VCaP (cell line): ENCODE measurements around the gene NTN1.

Experiments
- H3K27ac ChIP-seq: fragments of 450-650 bp; 2 replicates; pipeline ENCODE4 v1.5.1; 2017
- CTCF ChIP-seq: fragments of 450-650 bp; conservative IDR thresholded peaks from 2 replicates; pipeline ENCODE4 v1.5.1; 2017; ENCODE audit warnings: mild to moderate bottlenecking, moderate library complexity

The NTN1 gene

DNA sequence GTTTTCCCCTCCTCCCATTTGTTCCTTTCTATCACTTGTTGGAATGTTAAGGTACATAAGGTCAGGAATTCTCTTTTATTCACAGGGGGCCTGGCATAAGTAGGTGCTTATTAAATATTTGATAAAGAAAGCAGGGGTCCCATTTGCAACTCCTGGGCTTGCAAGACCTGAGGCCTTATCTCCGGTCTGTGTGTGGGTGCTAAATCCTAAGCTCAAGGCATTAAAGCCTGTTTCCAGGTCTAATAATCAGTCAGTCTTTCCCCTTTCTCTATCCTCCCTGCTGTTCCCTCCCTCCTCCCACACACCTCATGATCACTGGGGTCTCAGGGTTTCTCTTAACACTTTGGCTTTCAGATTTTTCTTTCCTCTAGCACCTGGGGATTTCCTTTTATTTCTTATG, 17.1 kb downstream of the NTN1 start:
- TF ChIP-seq CTCF = no peak

GRCh38 chr17:9044772-9045463, 23.6 kb downstream of the NTN1 start:
- no peak for TF ChIP-seq CTCF
- H3K27ac ChIP-seq = no peak overlapping the region

More for the DNA sequence above, 17.1 kb downstream of the NTN1 start:
- H3K27ac ChIP-seq = no peak overlapping the region

- no peak for TF ChIP-seq CTCF
- no peak overlapping the region for H3K27ac ChIP-seq
These were observed 29.6 kb downstream of the NTN1 start for GRCh38 chr17:9050801-9051401.

DNA sequence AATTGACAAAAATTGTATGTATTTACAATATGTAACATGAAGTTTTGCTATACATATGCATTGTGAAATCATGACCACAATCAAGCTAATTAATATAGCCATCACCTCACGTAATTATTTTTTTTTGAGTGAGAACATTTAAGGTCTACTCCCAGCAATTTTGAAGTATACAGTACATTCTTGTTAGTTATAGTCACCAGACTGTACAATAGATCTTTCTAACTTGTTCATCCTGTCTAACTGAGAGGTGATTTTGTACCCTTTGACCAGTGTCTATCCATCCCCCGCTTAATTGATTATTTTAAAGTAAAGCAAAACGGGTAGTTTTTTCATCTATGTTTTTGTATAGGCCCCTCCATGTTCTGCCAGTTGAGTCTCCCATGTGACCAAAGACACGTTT, 30.3 kb downstream of the NTN1 start:
- H3K27ac ChIP-seq = no peak overlapping the region
- no peak for TF ChIP-seq CTCF

- no peak overlapping the region for H3K27ac ChIP-seq
- no peak for TF ChIP-seq CTCF
These were observed 31.6 kb downstream of the NTN1 start for GRCh38 chr17:9052921-9053320.

DNA sequence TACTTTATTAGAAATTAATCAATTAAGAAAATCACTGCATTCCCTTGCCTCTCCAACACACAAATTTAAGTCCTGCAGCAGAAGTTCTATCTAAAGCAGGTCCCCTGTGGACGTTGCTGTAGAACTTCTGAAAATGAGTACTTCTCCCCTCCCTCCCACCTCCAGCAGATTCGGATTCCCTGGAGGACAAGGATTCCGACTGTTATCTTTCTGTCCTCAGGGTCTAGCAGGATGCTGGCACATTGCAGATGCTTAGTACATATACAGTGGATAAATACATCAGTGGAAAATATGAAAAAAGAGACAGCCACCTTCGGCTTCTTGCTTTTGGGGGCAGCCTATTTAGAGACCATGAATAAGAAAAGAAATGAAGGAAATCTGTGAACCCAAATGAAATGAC, 32.1 kb downstream of the NTN1 start:
- TF ChIP-seq CTCF = no peak
- H3K27ac ChIP-seq = no peak overlapping the region

DNA sequence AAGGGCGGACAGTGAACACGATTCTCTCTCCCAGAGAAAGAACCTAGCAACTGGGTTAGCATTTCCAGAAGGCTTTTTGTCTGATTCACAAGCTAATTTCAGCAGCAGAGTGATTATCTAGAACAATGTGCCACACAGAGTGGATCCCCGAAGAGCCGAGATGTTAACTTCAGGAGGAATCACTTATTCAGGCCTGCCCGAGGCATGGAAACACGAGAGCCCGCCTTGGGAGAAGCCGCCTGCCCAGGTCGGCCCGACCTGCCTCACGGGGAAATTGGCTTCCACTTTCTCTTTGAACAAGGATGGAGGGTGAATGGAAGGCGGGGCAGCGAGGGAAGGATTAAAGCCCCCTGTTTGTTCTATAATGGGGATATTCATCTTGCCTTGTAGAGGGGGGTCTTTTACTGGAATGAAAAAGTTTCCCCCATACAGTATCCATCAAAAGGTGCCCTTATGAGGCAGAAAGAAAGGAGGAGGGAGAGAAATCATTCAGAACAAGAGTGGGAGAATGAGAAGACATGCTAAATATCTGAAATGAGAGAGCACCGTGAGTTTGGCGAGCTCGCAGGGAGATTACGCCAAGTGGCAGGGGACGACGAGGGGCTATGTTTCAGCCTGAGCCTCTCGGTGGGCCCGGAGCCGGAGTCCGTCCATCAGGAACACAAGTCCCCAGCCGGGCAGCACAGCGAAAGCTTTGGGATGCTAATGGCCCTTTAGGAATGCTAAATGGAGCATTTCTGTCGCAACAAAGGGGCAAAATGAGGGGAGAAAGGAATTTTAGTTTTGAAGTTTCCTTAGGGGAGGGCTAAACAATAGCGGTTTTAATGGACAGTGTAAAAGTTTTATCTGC, 33.0 kb downstream of the NTN1 start:
- no peak overlapping the region for H3K27ac ChIP-seq
- no peak for TF ChIP-seq CTCF
